Uterus (tissue), 4 donors: ENCODE data around the gene PAOX. TPM values are rescaled to one million over a fixed set of nuclear protein-coding genes. Genes with fewer than 3 reads are reported as not detected.

Experiments
- DNase-seq, 2 donors: peaks; one replicate each; pipeline ENCODE4 v3.0.0-alpha.2; 2019 to 2020
- H3K27ac ChIP-seq, 2 donors: fragments of 200-600 bp; sonication (generic); 1 replicate in 1 of 2; 2 replicates in 1 of 2; pipeline ENCODE4 v1.5.1; 2016 to 2018
- H3K27me3 ChIP-seq, 2 donors: fragments of 200-600 bp; sonication (generic); one replicate each; pipeline ENCODE4 v1.5.1; 2018 to 2019; ENCODE audit warnings: control low read depth in 1 of 2
- H3K36me3 ChIP-seq, 2 donors: fragments of 200-600 bp; sonication (generic); one replicate each; pipeline ENCODE4 v1.5.1; 2019; ENCODE audit warnings: control low read depth in 1 of 2
- H3K4me1 ChIP-seq, 2 donors: fragments of 200-600 bp; sonication (generic); one replicate each; pipeline ENCODE4 v1.5.1; 2018 to 2019; ENCODE audit warnings: control low read depth in 1 of 2
- H3K4me3 ChIP-seq, 2 donors: fragments of 200-600 bp; sonication (generic); 1 replicate in 1 of 2; 2 replicates in 1 of 2; pipeline ENCODE4 v1.5.1; 2018 to 2019; ENCODE audit warnings: mild to moderate bottlenecking in 1 of 2
- H3K9me3 ChIP-seq, 2 donors: fragments of 200-600 bp; sonication (generic); one replicate each; pipeline ENCODE4 v1.5.1; 2019; ENCODE audit warnings: control low read depth in 1 of 2
- CTCF ChIP-seq, 4 experiments: fragments of 200-600 bp in 2 of 4; fragments of 450-650 bp in 2 of 4; sonication (generic) in 2 of 4; IDR thresholded peaks; one replicate each; pipeline ENCODE4 v1.5.1; 2016 to 2019; ENCODE audit warnings: antibody characterized with exemption in 4 of 4, mild to moderate bottlenecking in 2 of 4, moderate library complexity in 1 of 4
- POLR2A ChIP-seq, 2 donors: fragments of 450-650 bp; IDR thresholded peaks; one replicate each; pipeline ENCODE4 v1.6.1; 2016; ENCODE audit warnings: antibody characterized with exemption in 2 of 2, mild to moderate bottlenecking in 1 of 2, moderate library complexity in 1 of 2
- intact Hi-C: fragments of 100-400 bp; cut with DNase I; formaldehyde crosslinking; loops from one replicate; pipeline ENCODE4 v1.15.1; 2023; ENCODE audit warnings: low total_unique reads
- total RNA-seq, 4 donors: library from RNA; depleted of rRNA in 3 of 4; stranded (reverse); fragments of >200 nt in 3 of 4; gene quantifications; one replicate each; pipeline versions ENCODE4 v1.1.0 to v1.2.4, GENCODE V29; 2014 to 2023
- donor health status: DM: yes; HTN: yes; CAD: no.

The PAOX gene
- total RNA-seq, 4 donors from 2014 or later: 2.0 to 9.3 (median 6.7) TPM

- no peak overlapping the region for H3K4me3 ChIP-seq
- H3K9me3 ChIP-seq: no peaks in the 10 kb centered on the region
- no peaks in the 10 kb centered on the region for H3K4me1 ChIP-seq
- intact Hi-C loops: no loop called here
- no peak overlapping the region for H3K27ac ChIP-seq
- TF ChIP-seq POLR2A (IDR thresholded peaks at IDR 0.05): no peak
- no peak for TF ChIP-seq CTCF (IDR thresholded peaks at IDR 0.05)
- H3K27me3 ChIP-seq: no peaks in the 10 kb centered on the region
- peak in 1 of 2 donors; percentile 5 for DNase-seq
- no peaks in the 10 kb centered on the region for H3K36me3 ChIP-seq
Measured at GRCh38 chr10:133388236-133388972, 9.3 kb downstream of the PAOX start.

GRCh38 chr10:133388973-133389818 is 10.1 kb downstream of the PAOX start:
- intact Hi-C loops: no loop called here
- H3K4me1 ChIP-seq: no peaks in the 10 kb centered on the region
- H3K4me3 ChIP-seq: no peak overlapping the region
- H3K36me3 ChIP-seq: no peaks in the 10 kb centered on the region
- DNase-seq: peak in 1 of 2 donors; percentile 14
- H3K27ac ChIP-seq: no peak overlapping the region
- TF ChIP-seq CTCF (IDR thresholded peaks at IDR 0.05): no peak
- TF ChIP-seq POLR2A (IDR thresholded peaks at IDR 0.05): no peak
- no peaks in the 10 kb centered on the region for H3K9me3 ChIP-seq
- H3K27me3 ChIP-seq: no peaks in the 10 kb centered on the region

- Histone ChIP-seq H3K9me3 (no peaks in the 10 kb centered on the region), H3K4me3 (no peak overlapping the region), H3K27ac (no peak overlapping the region), H3K4me1 (peaks cover 0 to 8% of the 10 kb centered on the region in 2 donors), H3K36me3 (no peaks in the 10 kb centered on the region), H3K27me3 (no peaks in the 10 kb centered on the region)
- peak in 1 of 2 donors; percentile 7 for DNase-seq
- TF ChIP-seq CTCF (IDR thresholded peaks at IDR 0.05): no peak
- TF ChIP-seq POLR2A (IDR thresholded peaks at IDR 0.05): no peak
- intact Hi-C loops: no loop called here
Measured at GRCh38 chr10:133390597-133391248, 11.7 kb downstream of the PAOX start.

GRCh38 chr10:133391249-133391635 is 12.2 kb downstream of the PAOX start:
- TF ChIP-seq POLR2A (IDR thresholded peaks at IDR 0.05) (no peak), CTCF (IDR thresholded peaks at IDR 0.05) (no peak)
- H3K4me3 ChIP-seq: no peak overlapping the region
- no peaks in the 10 kb centered on the region for H3K36me3 ChIP-seq
- H3K27me3 ChIP-seq: no peaks in the 10 kb centered on the region
- DNase-seq: no peak
- H3K4me1 ChIP-seq: peaks cover 0 to 8% of the 10 kb centered on the region in 2 donors
- H3K9me3 ChIP-seq: no peaks in the 10 kb centered on the region
- intact Hi-C loops: no loop called here
- H3K27ac ChIP-seq: no peak overlapping the region
